Daoy (cell line): ENCODE measurements around the gene SDK1. TPM values are rescaled to one million over a fixed set of nuclear protein-coding genes. Genes with fewer than 3 reads are reported as not detected.

ENCODE experiments used
- DNase-seq: peaks from one replicate; pipeline ENCODE4 v3.0.0-alpha.2; 2015; ENCODE audit warnings: low read depth
- total RNA-seq: library from RNA; depleted of rRNA; stranded (reverse); fragments of >200 nt; shearing (Covaris generic); gene quantifications from 2 replicates; pipeline ENCODE4 v1.2.3, GENCODE V29; 2014

SDK1 gene
- total RNA-seq, 1 experiment from 2014 or later, result 4.2 TPM

DNA sequence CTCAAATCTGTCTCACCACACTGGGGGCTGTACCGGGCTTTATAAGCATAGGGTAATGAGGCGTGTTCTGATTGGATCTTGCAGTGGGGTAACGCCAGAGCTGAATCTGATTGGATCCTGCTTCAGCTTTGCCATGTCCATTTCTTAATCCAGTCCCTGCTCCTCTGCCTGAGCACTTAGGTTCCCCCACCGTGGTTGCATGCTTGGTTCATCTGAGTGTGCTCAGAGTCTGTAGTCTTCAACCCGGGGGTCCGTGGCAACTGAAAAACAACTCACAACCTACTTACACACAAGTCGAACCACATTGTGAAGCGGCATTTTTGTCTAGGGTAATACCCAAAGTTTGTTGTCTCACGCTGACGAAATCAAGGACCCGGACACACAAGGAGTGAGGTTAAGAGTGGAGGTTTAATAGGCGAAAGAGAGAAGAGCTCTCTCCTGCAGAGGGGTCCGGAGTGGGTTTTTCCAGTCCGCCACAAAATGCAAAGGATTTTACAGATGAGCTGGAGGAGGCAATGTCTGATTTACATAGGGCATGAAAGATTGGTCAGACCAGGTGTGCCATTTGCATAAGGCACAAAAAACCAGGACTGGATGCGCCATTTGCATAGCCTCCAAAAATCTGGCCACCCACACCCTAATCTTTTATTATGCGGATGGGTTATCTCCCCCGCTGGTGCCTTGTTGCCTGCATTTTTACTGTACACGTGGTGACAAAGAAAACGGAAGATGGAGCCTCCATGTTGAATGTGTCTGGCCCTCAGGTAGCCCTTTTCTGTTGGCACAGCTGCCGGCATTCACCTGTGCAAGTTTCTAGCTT, 739.3 kb downstream of the SDK1 start:
- DNase-seq, result no peak

DNA sequence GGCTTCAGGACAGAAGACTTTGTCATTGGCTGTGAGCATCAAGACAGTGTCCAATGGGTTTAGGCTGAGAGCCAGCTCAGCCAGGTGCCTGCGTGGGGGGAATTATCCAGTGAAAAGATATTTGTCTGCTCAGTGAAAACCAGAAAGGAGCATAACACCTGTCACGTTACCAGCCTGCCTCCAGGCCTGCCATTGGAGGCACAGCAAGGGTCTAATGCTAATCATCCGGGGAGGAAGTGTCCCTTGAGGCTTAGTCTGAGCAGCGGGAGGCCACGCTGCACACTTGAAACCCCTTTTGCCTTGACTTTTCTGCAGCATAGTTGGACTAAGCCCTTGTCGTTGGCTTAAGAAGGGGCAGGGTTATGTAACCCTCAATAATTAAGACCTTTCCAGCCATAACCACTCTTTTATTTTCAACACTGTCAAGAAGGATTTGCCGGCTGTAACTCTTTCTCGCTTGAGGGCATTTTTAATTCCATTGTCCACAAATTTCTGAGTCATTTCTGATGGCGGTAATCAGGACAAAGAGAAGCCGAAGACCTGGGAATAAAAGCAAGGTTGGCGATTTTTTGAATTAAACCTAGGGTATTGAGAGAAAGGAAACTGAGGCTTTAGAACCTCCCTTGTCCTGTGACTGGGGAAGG, 741.5 kb downstream of the SDK1 start:
- DNase-seq, result no peak

DNA sequence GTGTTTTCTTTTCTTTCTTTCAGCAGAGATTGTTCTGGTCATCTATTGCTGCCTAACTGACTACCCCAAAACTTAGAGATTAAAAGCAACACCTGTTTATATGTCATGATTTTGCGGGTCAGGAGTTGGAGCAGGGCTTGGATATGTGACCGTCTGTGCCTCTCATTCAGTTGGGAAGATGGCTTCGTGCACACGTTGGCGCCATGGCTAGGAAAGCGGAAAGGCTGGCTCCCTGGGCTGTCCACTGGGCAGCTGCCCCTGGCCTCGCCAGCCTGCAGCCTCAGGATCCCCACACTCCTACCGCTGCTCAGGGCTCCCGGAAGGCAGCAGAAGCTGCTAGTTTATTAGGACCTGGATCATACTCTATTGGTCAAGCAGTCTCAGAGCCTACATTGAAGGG, 742.9 kb downstream of the SDK1 start:
- no peak for DNase-seq

DNA sequence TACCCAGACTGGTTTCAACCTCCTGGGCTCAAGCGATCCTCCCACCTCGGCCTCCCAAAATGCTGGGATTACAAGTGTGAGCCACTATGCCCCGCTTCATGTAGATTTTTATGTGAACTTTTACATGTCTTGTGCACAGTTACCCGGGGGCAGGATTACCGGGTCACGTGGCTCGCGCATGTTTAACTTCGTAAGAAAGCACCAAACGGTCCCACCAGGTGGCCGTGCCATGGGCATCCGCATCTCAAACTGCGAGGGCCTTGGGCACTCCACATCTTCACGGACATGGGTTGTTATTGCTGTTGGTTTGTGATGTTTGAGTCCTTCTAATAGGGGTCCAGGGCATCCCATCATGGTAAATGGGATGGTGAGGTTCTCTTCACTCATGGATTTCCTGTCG, 744.4 kb downstream of the SDK1 start:
- DNase-seq, result no peak

- no peak for DNase-seq
Observed at GRCh38 chr7:4045975-4046374, 744.9 kb downstream of the SDK1 start.

- no peak for DNase-seq
Observed at GRCh38 chr7:4048336-4048735, 747.3 kb downstream of the SDK1 start.

GRCh38 chr7:4049202-4049601, 748.1 kb downstream of the SDK1 start:
- no peak for DNase-seq

DNA sequence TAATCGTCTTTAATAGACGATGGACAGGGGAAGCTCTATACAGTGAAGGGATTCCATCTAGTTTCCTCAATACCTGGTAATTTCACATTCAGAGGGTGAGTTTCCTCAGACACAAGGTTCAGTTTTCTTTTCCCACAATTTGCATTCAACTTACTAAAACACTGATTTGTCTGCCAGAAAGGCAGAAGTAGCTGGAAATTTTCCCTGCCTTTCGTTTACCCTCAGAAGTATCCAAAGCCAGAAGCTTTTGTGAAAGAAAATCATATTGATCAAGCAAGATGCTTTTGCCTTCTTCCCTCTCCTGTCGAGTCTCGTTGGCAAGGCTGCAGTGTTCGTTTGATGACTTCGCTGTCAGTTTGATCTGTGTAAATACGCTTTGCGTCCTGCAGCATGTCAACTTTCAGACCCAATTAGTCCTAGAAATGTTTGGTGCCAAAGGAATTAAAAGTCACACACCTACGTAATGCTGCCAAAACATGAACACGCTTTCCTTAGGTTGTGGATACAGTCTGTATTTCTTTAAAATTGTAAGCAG, 749.1 kb downstream of the SDK1 start:
- DNase-seq, result no peak

- no peak for DNase-seq
Observed at GRCh38 chr7:4051696-4052095, 750.6 kb downstream of the SDK1 start.

DNA sequence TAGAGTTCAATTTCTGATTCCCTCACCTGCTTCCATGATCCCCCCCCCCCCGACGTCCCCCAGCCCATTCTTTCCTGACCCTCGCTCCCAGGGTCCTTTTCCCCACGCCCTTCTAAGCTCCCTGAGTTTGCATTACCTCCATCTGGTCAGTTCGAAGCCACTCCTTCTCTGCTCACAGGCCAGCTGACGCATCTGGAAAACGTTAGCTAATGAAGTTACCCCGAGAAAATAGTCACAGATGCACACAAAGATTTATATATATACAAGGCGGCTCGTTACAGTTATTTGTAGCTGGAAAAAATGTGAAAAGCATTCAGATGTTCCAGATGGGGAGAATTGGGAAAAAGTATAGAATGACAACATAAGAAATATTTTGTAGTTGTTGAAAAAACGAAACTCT, 751.1 kb downstream of the SDK1 start:
- DNase-seq, result no peak

DNA sequence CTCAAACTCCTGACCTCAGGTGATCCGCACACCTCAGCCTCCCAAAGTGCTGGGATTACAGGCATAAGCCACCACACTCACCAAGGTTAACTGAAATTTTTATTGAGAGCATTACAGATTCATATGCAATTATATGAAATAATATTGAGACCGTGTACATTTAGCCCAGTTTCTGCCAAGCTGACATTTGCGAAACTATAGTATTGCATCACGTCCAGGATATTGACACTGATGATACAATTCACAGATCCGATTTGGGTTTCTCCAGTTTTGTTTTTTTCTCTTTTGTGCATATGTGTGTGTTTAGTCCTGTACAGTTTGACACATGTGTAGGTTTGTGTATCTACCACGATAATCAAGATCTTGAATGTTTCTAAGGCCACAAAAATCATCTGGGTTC, 753.1 kb downstream of the SDK1 start:
- DNase-seq, result no peak

- DNase-seq, result no peak
Observed at GRCh38 chr7:4056552-4057288, 755.7 kb downstream of the SDK1 start.

DNA sequence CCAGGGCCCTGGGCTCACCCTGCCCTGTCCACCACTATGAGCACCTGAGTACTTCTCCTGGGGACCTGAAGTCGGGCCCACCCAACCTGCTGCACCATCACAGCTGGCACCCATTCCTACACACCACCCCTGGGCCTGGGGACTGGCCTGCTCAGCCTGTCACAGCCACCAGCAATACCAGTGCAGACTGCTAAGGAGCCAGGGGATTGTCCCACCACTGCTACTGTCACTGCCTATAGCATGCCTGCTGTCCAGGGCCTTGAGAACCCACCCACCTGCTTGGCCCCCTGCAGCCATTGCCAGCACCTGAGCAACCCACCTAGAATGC, 756.2 kb downstream of the SDK1 start:
- DNase-seq, result no peak

GRCh38 chr7:4058158-4058557, 757.1 kb downstream of the SDK1 start:
- no peak for DNase-seq

GRCh38 chr7:4065190-4065589, 764.1 kb downstream of the SDK1 start:
- no peak for DNase-seq

DNA sequence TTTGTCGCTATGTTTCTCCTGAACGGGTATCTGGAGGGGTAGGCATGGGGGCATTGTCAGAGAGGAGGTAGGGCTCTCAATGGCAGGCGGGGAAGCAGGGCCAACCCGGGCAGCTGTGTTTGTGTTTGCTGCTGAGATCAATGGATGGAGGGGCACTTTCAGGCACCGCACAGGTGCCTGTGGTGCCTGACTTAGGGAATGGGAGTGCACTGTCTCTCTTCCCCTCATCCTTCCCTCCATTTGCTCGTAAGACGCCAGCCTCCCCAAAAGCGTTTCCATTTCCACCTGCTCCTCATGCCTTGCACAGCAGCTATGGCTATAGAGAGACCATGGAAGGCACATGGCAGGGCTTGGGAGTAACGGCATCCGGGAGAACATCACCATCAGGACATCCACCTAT, 765.2 kb downstream of the SDK1 start:
- no peak for DNase-seq

DNA sequence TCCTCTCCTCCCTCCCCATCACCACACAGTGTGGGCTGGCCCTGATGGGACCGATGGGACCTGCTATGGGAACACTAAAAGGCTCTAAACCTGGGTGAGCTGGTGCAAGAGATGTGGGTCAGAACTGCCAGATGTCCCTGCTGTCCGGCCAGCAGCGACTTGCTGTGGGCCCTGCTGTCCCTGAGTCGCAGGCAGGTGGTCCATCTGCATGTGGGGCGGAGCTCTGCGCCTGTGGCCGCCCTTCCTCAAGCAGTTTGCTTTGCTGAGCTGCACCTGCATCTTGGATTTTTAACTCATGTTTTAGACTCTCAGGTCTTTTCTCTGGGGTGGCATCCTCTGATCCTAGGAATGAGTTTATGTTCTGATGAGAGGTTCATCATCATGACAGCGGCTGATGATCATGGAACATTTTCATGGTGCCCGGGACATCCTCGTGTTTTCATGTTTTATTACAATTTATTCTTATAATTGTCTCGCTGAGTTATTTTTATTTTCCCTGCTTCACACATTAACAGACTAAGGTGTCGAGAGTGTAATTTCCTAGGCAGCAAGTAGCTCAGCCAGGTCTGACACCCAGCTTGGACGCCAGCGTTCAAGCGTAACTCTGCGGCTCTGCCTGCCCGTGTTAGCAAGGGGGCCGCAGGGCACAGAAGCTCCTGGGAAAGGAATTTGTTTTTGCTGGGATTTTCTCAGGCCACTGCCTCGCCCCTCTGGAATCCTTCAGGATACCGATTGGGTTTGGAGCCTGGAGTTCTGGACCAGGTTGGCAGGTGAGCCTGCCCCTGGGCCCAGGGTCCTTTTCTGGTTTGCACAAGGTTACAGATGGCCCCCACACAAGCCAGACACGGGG, 765.8 kb downstream of the SDK1 start:
- DNase-seq, result no peak

GRCh38 chr7:4067476-4067760, 766.4 kb downstream of the SDK1 start:
- DNase-seq, result no peak

DNA sequence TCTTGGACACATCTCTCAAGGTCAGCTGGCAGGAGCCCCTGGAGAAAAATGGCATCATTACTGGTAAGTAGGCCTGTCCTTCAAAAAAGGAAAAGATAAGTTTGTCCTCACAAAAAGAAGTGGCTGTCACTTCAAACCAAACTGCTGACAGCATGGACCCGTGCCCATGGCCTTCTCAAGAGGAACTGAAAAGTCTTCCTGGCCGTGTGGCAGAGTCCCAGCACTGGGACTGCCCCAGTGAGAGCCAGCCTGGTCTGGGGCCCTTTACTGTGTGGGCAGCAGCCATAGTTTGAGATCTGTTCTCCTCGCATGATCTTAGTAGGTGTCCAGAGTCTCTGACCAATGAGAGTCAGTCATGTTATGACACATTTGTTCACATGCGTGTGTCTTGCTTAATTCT, 766.8 kb downstream of the SDK1 start:
- DNase-seq, result no peak

DNA sequence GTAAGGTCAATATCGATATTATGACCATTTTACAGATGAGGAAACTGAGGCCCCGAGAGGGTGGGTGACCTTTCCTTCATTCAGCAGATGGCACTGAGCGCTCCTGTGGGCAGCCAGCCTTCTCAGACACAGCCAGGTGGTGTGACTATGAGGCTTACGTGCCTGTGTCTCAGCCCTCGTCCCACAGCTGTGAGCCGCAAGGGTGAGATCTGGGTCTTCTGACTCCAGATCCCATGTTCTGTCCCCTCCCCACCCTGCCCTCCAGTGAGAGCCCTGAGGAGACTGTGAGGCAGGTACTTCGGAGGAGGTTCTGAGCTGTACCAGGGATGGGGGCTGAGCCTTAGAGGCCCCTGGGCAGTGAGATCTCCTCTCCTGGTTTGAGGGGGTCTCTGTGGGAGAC, 767.2 kb downstream of the SDK1 start:
- DNase-seq, result no peak

DNA sequence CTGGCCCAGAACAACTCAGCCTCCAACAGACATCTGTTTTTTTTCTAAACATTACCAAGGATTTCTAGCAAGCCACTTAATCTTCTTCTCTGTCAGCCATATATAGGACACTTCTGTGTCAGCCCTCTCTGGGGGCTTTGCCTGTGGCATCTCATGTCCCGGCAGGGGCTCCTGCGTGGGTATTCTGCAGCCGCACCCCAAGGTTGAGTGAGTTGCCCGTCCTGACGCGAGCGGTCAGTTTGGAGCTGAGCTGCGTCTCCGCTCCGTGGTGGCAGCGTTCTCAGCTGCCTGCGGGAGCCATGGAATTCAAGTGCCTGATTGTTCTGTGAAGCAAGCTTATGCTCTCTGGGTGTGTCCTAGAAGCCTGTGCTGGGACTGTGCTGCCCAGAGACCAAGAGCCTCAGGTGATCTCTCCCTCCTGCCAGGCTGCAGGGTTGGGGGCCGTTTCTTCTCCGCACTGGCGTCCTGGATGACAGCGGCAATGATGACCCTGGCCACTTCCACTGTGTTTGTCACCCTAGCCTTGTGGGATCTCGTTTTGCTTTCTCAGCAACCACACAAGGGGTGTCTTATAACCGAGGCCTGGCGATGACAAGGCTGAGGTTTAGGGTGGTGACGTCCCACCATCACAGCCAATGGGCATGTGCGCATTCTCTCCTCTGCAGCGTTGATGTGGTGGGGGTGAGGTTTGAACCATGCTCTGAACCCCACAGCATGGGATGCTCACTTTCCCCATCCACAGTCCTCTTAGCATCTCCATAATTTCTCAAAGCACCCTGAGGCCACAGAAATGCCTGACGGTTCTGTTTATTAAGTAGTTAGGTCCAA, 768.4 kb downstream of the SDK1 start:
- no peak for DNase-seq
